Measurements from ENCODE around the gene ESR2.

- TF ChIP-seq CTCF (IDR thresholded peaks at IDR 0.05): no peak
- no peak for TF ChIP-seq POLR2A (IDR thresholded peaks at IDR 0.05)
Observed at GRCh38 chr14:64218344-64219240, 75.6 kb downstream of the ESR2 start.
